Esophagus muscularis mucosa (tissue), 4 donors: ENCODE results near the gene AKT3. TPM values are rescaled to one million over a fixed set of nuclear protein-coding genes. Genes with fewer than 3 reads are reported as not detected.

Experiments used
- DNase-seq: peaks from one replicate; pipeline ENCODE4 v3.0.0-alpha.2; 2017; ENCODE audit errors: extremely low spot score
- H3K27ac ChIP-seq, 4 donors: fragments of 200-600 bp; sonication (generic); replicated peaks in 1 of 4; 1 replicate in 3 of 4; 2 replicates in 1 of 4; pipeline ENCODE4 v1.5.1; 2016 to 2019; ENCODE audit warnings: mild to moderate bottlenecking in 1 of 4
- H3K27me3 ChIP-seq, 4 donors: fragments of 200-600 bp; sonication (generic); one replicate each; pipeline versions ENCODE4 v1.5.1 to v1.6.0; 2016 to 2019
- H3K36me3 ChIP-seq, 4 donors: fragments of 200-600 bp; sonication (generic); one replicate each; pipeline ENCODE4 v1.5.1; 2016 to 2019
- H3K4me1 ChIP-seq, 4 donors: fragments of 200-600 bp; sonication (generic); one replicate each; pipeline ENCODE4 v1.5.1; 2016 to 2019
- H3K4me3 ChIP-seq, 4 donors: fragments of 200-600 bp; sonication (generic); 1 replicate in 2 of 4; 2 replicates in 2 of 4; pipeline ENCODE4 v1.5.1; 2016 to 2019; ENCODE audit warnings: mild to moderate bottlenecking in 4 of 4, moderate library complexity in 1 of 4
- H3K9me3 ChIP-seq, 4 donors: fragments of 200-600 bp; sonication (generic); 1 replicate in 3 of 4; 2 replicates in 1 of 4; pipeline ENCODE4 v1.5.1; 2016 to 2019
- EP300 ChIP-seq: sonication (generic); formaldehyde crosslinking; IDR thresholded peaks from one replicate; pipeline ENCODE4 v1.6.1; 2017; ENCODE audit warnings: antibody characterized with exemption
- POLR2A ChIP-seq: fragments of 450-650 bp; IDR thresholded peaks from one replicate; pipeline ENCODE4 v1.6.1; 2017; ENCODE audit warnings: antibody characterized with exemption, moderate library complexity, mild to moderate bottlenecking, low read depth
- POLR2AphosphoS5 ChIP-seq, 2 donors: sonication (generic); formaldehyde crosslinking; IDR thresholded peaks; one replicate each; pipeline ENCODE4 v1.6.1; 2017; ENCODE audit warnings: antibody characterized with exemption in 2 of 2
- WGBS: methylation state at CpG from one replicate; pipeline ENCODE4 v1.1.5; 2018; 5-methylcytosine and 5-hydroxymethylcytosine counted together
- intact Hi-C: fragments of 100-400 bp; cut with DNase I; formaldehyde crosslinking; loops from one replicate; pipeline ENCODE4 v1.15.1; 2023
- total RNA-seq, 4 donors: library from RNA; depleted of rRNA; stranded (reverse); fragments of >200 nt; gene quantifications; one replicate each; pipeline versions ENCODE4 v1.1.0 to v1.2.1, GENCODE V29; 2016
- TF ChIP-seq, protein P1 (sequence below), 3 experiments: fragments of 200-600 bp in 2 of 3; fragments of 450-650 bp in 1 of 3; sonication (generic) in 2 of 3; IDR thresholded peaks; one replicate each; pipeline ENCODE4 v1.5.1; 2017 to 2019; ENCODE audit warnings: antibody characterized with exemption in 3 of 3, mild to moderate bottlenecking in 2 of 3, moderate library complexity in 1 of 3

The AKT3 gene
- total RNA-seq, 4 donors from 2014 or later, result 63.9 to 104 (median 74.2) TPM

DNA sequence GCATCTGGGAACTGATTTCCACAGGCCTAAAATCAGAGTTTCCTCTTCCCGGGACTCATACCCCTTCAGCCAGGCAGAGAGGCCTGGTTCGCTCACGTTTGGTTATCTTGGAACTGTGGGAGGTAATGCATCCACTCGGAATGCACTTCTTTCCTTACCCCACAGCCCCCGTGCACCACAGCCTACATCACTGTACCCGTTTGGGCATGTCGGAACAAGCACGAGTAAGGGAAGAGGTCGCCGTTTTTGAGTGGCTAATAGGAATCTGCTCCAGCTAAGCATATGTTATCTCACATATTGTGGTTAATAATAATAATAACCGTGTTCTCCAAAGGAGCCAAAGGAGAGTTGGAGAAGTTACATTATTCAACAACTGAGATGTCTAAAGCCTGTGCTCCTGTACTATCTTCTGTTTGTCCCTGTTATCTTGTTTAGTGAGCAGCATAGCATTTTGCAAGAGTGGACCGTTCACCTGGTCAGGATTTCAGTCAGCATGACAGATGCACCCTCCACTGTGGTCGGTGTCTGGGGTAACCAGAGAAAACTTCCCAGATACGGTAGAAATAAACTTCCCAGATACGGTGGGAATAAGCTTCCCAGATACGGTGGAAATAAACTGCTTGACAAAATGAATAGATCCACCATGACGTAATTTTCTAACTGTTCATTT, 395.6 kb downstream of the AKT3 start:
- Histone ChIP-seq H3K4me1 (no peaks in the 10 kb centered on the region), H3K27ac (no peak overlapping the region), H3K9me3 (no peaks in the 10 kb centered on the region), H3K36me3 (peaks cover 0 to 3% (median 0%) of the 10 kb centered on the region in 4 donors), H3K4me3 (no peak overlapping the region), H3K27me3 (no peaks in the 10 kb centered on the region)
- 95% methylated on average over 17 of the region's 17 CpGs for WGBS
- DNase-seq, result no peak
- no peak for TF ChIP-seq POLR2A
- no peak for TF ChIP-seq EP300
- TF ChIP-seq, protein P1, sequence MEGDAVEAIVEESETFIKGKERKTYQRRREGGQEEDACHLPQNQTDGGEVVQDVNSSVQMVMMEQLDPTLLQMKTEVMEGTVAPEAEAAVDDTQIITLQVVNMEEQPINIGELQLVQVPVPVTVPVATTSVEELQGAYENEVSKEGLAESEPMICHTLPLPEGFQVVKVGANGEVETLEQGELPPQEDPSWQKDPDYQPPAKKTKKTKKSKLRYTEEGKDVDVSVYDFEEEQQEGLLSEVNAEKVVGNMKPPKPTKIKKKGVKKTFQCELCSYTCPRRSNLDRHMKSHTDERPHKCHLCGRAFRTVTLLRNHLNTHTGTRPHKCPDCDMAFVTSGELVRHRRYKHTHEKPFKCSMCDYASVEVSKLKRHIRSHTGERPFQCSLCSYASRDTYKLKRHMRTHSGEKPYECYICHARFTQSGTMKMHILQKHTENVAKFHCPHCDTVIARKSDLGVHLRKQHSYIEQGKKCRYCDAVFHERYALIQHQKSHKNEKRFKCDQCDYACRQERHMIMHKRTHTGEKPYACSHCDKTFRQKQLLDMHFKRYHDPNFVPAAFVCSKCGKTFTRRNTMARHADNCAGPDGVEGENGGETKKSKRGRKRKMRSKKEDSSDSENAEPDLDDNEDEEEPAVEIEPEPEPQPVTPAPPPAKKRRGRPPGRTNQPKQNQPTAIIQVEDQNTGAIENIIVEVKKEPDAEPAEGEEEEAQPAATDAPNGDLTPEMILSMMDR (IDR thresholded peaks at IDR 0.05), result no peak
- no peak for TF ChIP-seq POLR2AphosphoS5 (IDR thresholded peaks at IDR 0.05)
- intact Hi-C loops, result no loop called here

DNA sequence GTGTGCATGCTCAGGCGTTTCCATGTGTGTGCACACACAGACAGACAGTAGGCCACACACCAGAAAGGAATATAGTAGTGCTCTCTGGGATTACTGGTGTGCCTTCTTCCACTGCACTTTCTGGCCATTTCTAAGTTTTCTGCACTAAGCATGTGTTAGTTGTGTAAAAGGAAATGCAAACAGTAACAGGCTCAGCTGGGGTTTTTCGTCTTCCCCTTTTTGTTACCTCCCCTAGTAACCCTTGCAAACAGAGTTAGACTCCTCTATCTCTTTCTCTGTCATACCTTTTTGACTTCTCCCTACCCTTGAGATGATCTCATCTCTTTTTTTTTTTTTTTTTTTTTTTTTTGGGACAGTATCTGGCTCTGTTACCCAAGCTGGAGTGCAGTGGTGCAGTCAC, 398.0 kb downstream of the AKT3 start:
- 91% methylated on average over 2 of the region's 2 CpGs for WGBS
- Histone ChIP-seq H3K4me1 (peaks cover 0 to 3% (median 0%) of the 10 kb centered on the region in 4 donors), H3K36me3 (peaks cover 0 to 3% (median 0%) of the 10 kb centered on the region in 4 donors), H3K27ac (no peak overlapping the region), H3K9me3 (no peaks in the 10 kb centered on the region), H3K27me3 (no peaks in the 10 kb centered on the region), H3K4me3 (no peak overlapping the region)
- no peak for DNase-seq
- no peak for TF ChIP-seq POLR2AphosphoS5 (IDR thresholded peaks at IDR 0.05)
- TF ChIP-seq, protein P1 (IDR thresholded peaks at IDR 0.05), result no peak
- no peak for TF ChIP-seq POLR2A
- TF ChIP-seq EP300, result no peak
- intact Hi-C loops, result no loop called here

DNA sequence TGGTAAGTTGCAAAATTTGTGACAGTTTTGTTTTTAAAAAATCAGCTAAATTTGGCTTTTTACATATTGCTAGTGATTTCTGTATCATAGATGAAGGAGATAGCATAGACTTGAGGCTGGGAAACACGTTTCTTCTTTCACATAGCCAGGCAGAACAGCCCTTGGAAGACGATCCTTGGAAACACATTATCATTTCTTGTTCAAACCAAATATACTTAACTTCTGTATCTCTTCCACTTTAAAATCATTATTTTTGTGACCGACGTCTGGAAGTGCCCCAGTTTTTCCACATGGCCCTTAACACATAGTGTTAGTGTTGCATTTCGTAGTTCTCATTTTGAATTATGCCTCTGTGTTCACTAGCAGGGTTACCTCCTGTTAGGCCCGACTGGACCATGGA, 400.7 kb downstream of the AKT3 start:
- WGBS, result 78% methylated on average over 6 of the region's 6 CpGs
- Histone ChIP-seq H3K9me3 (no peaks in the 10 kb centered on the region), H3K4me1 (peaks cover 0 to 5% (median 2%) of the 10 kb centered on the region in 4 donors), H3K27me3 (no peaks in the 10 kb centered on the region), H3K36me3 (peaks cover 0 to 8% (median 0%) of the 10 kb centered on the region in 4 donors), H3K4me3 (no peak overlapping the region), H3K27ac (no peak overlapping the region)
- TF ChIP-seq EP300 (no peak), POLR2AphosphoS5 (IDR thresholded peaks at IDR 0.05) (no peak), POLR2A (no peak)
- TF ChIP-seq, protein P1 (IDR thresholded peaks at IDR 0.05), result no peak
- DNase-seq, result no peak
- intact Hi-C loops, result no loop called here

DNA sequence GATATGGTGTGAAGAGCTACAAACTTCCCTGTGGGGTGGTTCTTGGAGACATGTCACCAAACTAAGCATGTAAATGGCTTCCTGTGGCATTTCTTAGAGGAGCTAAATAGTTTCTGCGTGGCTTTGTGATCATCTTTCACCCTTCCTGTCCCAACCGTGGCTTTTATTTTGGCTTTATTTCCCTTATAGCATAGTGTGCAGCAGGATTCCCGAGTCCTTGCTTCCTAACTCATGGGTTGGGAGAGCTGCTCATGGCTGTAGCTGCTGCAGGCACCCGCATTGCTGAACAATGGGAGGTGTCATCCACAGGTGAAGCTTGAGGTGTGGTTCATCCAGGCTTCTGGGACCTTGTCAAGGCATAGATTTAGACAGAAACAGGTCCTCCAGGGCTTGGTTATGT, 402.2 kb downstream of the AKT3 start:
- 68% methylated on average over 4 of the region's 4 CpGs for WGBS
- Histone ChIP-seq H3K4me3 (no peak overlapping the region), H3K9me3 (no peaks in the 10 kb centered on the region), H3K27ac (no peak overlapping the region), H3K27me3 (no peaks in the 10 kb centered on the region), H3K36me3 (peaks cover 0 to 5% (median 0%) of the 10 kb centered on the region in 4 donors), H3K4me1 (peaks cover 4 to 9% (median 8%) of the 10 kb centered on the region in 4 donors)
- intact Hi-C loops, result no loop called here
- TF ChIP-seq, protein P1 (IDR thresholded peaks at IDR 0.05), result no peak
- TF ChIP-seq POLR2A, result no peak
- no peak for TF ChIP-seq POLR2AphosphoS5 (IDR thresholded peaks at IDR 0.05)
- no peak for TF ChIP-seq EP300
- DNase-seq, result no peak
